Fibroblast of lung (primary cell): ENCODE results near the gene COMT.

ENCODE experiments used
- EZH2 ChIP-seq: IDR thresholded peaks from 2 replicates; pipeline ENCODE4 v1.5.1; 2012; ENCODE audit warnings: low read length, control low read depth, mild to moderate bottlenecking; ENCODE audit errors: missing control alignments
- TF ChIP-seq, protein P1 (sequence below), 2 donors: IDR thresholded peaks in 1 of 2; conservative IDR thresholded peaks in 1 of 2; 1 replicate in 1 of 2; 2 replicates in 1 of 2; pipeline ENCODE4 v1.5.1; 2011 to 2012; ENCODE audit warnings: low read length in 2 of 2, control low read depth in 1 of 2, inconsistent platforms in 1 of 2, low read depth in 1 of 2, mild to moderate bottlenecking in 1 of 2

DNA sequence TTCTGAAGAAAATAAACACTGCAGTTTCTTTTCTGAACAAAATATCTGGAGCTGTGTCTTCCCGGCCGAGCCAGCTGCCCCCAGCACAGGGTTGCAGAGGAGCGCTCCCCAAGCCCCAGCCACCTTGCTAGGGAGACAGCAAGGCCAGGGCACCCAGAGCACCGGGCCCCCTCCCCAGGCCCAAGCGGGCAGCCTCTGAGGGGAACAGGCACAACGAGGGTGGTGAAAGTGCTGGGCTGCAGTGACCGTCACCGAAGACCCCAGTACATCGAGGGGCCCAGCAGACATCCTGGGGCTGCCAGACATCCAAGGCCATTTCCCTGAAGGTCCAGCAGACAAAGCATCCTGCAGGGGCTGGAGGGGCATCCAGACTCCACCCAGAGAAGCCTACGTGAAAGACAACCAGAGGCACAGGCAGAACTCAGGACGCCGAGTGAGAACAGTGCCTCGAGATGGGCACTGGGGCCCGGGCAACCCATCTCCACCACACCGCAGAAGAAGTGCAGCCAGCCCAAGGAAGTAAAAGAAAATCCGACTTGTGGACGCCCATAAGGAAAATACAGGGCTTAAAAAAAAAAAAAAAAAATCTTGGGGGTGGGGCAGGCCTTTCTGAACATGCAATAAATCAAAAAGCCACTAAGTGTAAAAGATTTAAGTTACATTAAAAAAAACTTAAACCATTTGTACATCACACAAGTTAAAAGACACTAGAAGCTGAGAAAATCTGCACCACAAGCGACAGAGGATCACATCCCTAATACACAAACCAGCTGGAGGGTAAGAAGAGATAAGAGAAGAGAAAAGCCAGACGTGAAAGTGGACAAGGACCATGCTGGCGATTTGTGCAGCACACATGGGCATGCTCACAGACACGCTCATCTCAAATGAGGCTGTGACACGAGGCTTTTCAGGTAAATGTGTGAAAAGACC is 36.0 kb upstream of the COMT start:
- TF ChIP-seq, protein P1, sequence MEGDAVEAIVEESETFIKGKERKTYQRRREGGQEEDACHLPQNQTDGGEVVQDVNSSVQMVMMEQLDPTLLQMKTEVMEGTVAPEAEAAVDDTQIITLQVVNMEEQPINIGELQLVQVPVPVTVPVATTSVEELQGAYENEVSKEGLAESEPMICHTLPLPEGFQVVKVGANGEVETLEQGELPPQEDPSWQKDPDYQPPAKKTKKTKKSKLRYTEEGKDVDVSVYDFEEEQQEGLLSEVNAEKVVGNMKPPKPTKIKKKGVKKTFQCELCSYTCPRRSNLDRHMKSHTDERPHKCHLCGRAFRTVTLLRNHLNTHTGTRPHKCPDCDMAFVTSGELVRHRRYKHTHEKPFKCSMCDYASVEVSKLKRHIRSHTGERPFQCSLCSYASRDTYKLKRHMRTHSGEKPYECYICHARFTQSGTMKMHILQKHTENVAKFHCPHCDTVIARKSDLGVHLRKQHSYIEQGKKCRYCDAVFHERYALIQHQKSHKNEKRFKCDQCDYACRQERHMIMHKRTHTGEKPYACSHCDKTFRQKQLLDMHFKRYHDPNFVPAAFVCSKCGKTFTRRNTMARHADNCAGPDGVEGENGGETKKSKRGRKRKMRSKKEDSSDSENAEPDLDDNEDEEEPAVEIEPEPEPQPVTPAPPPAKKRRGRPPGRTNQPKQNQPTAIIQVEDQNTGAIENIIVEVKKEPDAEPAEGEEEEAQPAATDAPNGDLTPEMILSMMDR (conservative IDR thresholded peaks at IDR 0.05 in 1 of 2, IDR thresholded peaks at IDR 0.05 in 1 of 2; ENCODE audit: low read depth in 1 of 2, low read length in 2 of 2) = no peak
- no peak for TF ChIP-seq EZH2
